ENCODE data around the gene TMEM273.

The TMEM273 gene

DNA sequence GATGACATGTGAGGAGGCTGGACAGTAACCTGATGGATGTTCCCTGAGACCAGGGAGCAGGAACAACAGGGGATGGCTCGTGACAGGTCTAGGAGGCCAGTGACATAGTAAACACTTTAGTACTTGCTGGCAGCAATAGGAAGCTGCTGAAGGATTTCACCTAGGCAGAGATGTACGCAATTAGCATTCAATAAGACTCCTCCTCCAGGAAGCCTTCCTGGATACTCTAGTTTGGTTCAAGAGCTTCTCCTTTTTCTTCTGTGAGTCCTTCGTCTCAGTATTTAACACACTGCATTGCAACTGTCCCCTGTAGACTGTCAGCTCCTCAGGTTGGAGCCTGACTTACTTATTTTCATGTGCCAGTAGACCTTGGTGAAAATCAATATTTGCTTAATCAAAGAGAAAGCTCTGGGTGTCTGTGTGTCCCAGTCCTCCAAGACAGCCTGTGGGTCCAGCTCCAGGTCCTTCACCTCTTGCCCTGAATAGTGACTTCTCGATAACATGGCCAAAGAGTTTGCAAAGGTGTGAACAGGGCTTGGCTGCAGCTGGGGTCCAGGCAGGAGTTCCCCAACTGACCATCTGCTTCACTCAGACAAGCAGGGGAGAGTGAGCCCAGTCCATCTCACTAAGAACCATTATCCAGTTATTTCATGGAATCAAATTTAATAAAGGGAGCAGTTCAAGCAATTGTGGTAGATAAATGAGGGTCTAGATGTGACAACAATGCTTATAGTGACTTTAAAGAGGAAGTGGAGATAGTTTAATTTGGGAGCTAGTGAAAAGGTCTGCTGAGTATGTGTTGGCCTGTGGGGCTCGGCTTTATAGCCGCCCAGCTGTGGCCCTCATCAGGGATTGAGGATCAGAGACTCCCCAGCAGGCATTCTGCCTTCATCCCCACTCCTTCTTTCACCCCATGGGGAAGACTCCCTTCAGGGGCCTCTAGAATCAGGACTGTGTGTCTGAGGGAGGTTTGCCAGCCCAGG, 9.4 kb downstream of the TMEM273 start:
- TF ChIP-seq, protein P1, sequence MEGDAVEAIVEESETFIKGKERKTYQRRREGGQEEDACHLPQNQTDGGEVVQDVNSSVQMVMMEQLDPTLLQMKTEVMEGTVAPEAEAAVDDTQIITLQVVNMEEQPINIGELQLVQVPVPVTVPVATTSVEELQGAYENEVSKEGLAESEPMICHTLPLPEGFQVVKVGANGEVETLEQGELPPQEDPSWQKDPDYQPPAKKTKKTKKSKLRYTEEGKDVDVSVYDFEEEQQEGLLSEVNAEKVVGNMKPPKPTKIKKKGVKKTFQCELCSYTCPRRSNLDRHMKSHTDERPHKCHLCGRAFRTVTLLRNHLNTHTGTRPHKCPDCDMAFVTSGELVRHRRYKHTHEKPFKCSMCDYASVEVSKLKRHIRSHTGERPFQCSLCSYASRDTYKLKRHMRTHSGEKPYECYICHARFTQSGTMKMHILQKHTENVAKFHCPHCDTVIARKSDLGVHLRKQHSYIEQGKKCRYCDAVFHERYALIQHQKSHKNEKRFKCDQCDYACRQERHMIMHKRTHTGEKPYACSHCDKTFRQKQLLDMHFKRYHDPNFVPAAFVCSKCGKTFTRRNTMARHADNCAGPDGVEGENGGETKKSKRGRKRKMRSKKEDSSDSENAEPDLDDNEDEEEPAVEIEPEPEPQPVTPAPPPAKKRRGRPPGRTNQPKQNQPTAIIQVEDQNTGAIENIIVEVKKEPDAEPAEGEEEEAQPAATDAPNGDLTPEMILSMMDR (IDR thresholded peaks at IDR 0.05; ENCODE audit: control insufficient read depth, insufficient read depth, low read depth, low read length, missing control alignments) = no peak
- no peak overlapping the region for H3K4me3 ChIP-seq (ENCODE audit: control insufficient read depth, low read depth, low read length)
- DNase-seq (ENCODE audit: low read depth) = no peak

DNA sequence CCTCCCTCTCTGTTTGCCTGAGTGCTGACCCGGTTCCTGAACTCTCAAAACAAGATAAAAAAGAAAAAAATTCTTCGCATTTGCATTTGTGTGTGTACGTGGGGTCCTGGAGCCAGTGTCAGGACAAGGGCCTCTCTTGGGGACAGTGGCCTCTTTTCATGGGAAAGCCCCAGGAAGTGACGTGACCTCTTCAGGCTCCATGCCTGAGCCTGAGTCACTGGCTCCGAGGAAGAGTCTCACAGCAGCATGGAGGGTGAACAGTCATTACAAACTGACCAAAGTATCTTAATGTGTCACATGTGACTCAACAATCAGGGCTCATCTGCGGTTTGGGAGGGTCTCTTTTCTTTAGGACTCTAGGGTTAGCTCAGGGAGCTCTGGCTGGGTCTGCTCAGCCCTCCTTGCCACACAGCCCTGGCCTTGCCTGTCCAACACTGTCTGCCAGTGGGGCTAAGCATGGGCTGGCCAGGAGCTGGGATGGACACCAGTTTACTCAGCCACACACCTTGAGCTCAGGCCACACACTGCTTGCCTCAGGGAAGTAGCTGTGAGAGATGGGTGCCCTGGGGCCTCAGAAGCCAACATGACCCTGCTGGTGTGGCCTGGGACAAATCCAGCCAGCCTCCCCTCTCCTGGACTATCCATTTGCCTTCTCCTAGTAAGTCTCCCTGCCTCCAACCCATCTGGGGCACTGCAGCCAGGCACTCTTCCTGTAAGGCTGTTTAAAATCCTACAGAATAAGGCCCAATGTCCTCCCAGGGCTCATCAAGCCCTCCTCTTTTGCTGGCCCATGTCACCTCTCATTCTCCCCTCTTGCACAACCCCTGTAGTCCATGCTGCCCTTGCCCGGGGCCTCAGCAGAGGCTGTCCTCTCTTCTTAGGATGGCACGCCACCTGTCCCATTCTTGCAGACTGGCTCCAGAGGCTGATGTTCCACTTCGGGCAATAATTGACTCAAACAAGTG, 10.5 kb downstream of the TMEM273 start:
- TF ChIP-seq, protein P1 (IDR thresholded peaks at IDR 0.05; ENCODE audit: control insufficient read depth, insufficient read depth, low read depth, low read length, missing control alignments) = no peak
- DNase-seq (ENCODE audit: low read depth) = peak; percentile 38

DNA sequence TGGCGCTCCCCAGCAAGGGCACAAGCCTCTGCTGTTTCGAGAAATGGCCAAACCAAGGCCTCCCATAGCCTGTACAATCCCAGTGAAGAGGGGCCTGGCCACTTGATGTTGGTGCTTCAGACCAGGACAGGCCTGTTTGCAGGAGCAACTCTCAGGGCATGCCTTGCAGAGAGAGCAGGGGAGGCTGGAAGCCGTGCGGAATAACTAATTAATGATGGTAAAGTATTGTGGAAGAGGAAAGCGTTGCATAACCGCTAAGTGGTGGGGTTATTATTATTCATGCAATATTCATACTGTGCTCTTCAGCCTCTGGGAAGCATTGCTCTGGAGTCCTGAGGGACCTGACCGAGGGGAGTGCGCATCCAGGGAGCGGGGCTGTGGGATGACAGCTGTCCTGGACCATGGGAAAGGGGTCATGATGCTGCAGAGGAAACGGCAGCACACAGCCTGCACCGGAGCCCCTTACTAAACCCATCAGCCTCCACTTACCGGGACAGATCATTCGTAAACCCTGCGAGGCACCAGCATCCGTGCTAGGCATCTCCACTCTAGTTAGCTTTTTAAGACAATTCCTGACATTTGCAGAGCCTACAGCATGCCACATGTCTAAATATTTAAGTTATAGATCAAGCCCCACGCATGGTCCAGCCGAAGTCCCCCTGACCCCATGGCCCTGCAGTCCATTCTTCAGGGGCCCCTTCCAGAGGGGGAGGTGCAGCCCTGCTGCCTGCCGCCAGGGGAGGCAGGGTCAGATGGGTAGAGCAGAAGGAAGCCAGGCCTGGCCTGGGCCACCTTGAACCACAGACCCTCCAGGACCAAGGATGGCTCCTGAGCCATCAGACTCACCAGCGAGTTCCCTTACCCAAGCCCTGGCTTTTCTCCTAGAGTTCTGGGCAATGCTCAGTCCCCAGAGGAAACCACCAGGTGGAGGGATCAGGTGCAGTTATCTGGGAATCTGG, 11.6 kb downstream of the TMEM273 start:
- TF ChIP-seq, protein P1 (IDR thresholded peaks at IDR 0.05; ENCODE audit: control insufficient read depth, insufficient read depth, low read depth, low read length, missing control alignments) = no peak
- H3K4me3 ChIP-seq (ENCODE audit: control insufficient read depth, low read depth, low read length) = no peak overlapping the region

More for the DNA sequence above, 10.5 kb downstream of the TMEM273 start:
- H3K4me3 ChIP-seq (ENCODE audit: control insufficient read depth, low read depth, low read length) = no peak overlapping the region

DNA sequence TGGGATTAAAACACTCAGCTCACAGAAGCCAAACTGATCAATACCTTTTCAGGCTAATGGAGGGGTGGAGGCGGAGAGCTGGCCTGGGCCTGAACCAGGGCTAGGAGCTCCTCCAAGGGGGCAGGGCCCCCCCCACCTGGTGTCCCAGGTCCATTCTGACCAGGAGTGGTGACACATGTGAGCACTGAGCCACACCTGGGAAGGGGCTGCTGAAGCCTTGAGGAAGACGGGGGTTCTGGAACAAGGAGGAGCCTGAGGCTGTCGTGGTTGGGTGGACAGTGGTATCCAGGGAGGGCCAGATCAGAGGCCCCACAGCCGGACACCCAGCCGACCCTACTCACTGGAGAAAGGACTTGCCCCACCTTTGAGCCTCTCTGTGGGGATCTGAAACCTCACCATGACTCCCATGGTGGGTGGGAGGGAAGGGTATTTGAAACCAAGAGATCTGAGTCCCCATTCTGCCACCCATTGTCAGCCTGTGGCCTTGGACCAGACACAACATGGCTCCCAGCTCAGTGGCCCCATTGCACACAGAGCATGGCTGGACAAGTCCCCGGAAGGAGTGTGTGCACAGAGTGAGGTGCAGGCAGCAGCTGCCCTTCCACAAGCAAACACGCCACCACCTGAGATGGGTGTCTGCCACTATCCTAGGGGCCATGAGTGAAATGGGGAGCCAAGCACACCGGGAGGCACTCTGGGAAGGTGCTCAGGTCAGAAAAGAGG, 12.4 kb downstream of the TMEM273 start:
- TF ChIP-seq, protein P1 (IDR thresholded peaks at IDR 0.05; ENCODE audit: control insufficient read depth, insufficient read depth, low read depth, low read length, missing control alignments) = no peak
- H3K4me3 ChIP-seq (ENCODE audit: control insufficient read depth, low read depth, low read length) = no peak overlapping the region
- no peak for DNase-seq (ENCODE audit: low read depth)

More for the DNA sequence above, 11.6 kb downstream of the TMEM273 start:
- no peak for DNase-seq (ENCODE audit: low read depth)

DNA sequence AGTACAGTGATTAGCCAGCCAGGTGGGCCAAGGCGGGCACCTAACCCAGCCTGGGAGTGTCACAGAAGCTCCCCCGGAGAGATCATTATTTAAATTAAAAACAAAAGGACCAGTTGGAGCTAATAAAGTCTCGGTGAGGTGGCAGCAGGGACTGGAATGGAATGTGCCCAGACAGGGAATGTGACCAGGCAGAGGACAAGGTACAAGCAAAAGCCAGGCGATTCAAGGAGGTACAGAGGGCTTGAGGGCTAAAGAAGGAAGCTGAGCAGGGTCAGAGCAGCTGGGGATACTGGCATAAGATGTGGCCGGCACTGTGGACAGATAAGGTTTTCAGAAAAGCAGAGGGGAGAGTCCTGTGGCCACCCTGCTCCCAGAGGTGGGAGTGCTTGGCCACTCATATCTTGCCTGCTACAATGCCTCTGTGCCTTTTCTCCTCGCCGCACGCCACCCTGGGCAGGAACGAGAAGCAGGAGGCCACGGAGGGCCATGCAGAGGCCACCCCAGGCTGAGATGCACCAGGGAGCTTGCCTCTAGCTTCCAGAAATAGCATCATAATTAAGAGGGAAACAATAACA, 13.2 kb downstream of the TMEM273 start:
- TF ChIP-seq, protein P1 (IDR thresholded peaks at IDR 0.05; ENCODE audit: control insufficient read depth, insufficient read depth, low read depth, low read length, missing control alignments) = no peak
- no peak for DNase-seq (ENCODE audit: low read depth)
- H3K4me3 ChIP-seq (ENCODE audit: control insufficient read depth, low read depth, low read length) = no peak overlapping the region
